HepG2 (cell line): Measurements from ENCODE around the gene ARMC2. TPM values are rescaled to one million over a fixed set of nuclear protein-coding genes. Genes with fewer than 3 reads are reported as not detected.

Source experiments
- ARID3A ChIP-seq: IDR thresholded peaks from 2 replicates; pipeline ENCODE4 v1.6.1; 2012; ENCODE audit warnings: low read depth, low read length, improper control_type of control experiment
- CREB3 ChIP-seq: sonication (generic); formaldehyde crosslinking; IDR thresholded peaks from 2 replicates; pipeline ENCODE4 v1.5.0; 2020; ENCODE audit warnings: missing genetic modification reagents
- ETV5 ChIP-seq: IDR thresholded peaks from 2 replicates; pipeline ENCODE4 v1.6.1; 2018; ENCODE audit warnings: missing biosample characterization, missing genetic modification reagents, inconsistent platforms, borderline replicate concordance
- GPN1 ChIP-seq: sonication (generic); formaldehyde crosslinking; IDR thresholded peaks from 2 replicates; pipeline ENCODE4 v1.5.1; 2020; ENCODE audit warnings: missing genetic modification reagents, borderline replicate concordance
- HOXA3 ChIP-seq: sonication (generic); formaldehyde crosslinking; IDR thresholded peaks from 2 replicates; pipeline ENCODE4 v1.5.0; 2020; ENCODE audit warnings: missing genetic modification reagents
- NFYB ChIP-seq: sonication (generic); formaldehyde crosslinking; IDR thresholded peaks from 2 replicates; pipeline ENCODE4 v1.4.0; 2020; ENCODE audit warnings: missing genetic modification reagents
- RBM39 ChIP-seq: fragments of 200-400 bp; formaldehyde crosslinking; IDR thresholded peaks from one replicate; pipeline ENCODE4 v1.6.1; 2018; ENCODE audit warnings: antibody characterized with exemption, mild to moderate bottlenecking, low read depth, low read length; ENCODE audit not compliant: poor library complexity, severe bottlenecking
- RNF219 ChIP-seq: sonication (generic); formaldehyde crosslinking; IDR thresholded peaks from 2 replicates; pipeline ENCODE4 v1.5.0; 2020; ENCODE audit warnings: mild to moderate bottlenecking, missing genetic modification reagents
- SRF ChIP-seq: IDR thresholded peaks from 2 replicates; pipeline ENCODE4 v1.6.1; 2011; ENCODE audit warnings: mild to moderate bottlenecking, low read depth, low read length, moderate library complexity
- THAP8 ChIP-seq: sonication (generic); formaldehyde crosslinking; IDR thresholded peaks from 2 replicates; pipeline ENCODE4 v1.5.1; 2020; ENCODE audit warnings: missing genetic modification reagents, mild to moderate bottlenecking, borderline replicate concordance
- TRAFD1 ChIP-seq: sonication (generic); formaldehyde crosslinking; IDR thresholded peaks from 2 replicates; pipeline ENCODE4 v1.5.1; 2020; ENCODE audit warnings: missing genetic modification reagents, mild to moderate bottlenecking, borderline replicate concordance
- ZBTB38 ChIP-seq: sonication (generic); formaldehyde crosslinking; IDR thresholded peaks from 2 replicates; pipeline ENCODE4 v1.5.1; 2020; ENCODE audit warnings: mild to moderate bottlenecking, missing genetic modification reagents
- ZC3H4 ChIP-seq: sonication (generic); formaldehyde crosslinking; IDR thresholded peaks from 2 replicates; pipeline ENCODE4 v1.4.0; 2020; ENCODE audit warnings: missing genetic modification reagents, borderline replicate concordance
- ZNF556 ChIP-seq: sonication (generic); formaldehyde crosslinking; IDR thresholded peaks from 2 replicates; pipeline ENCODE4 v1.4.0; 2020; ENCODE audit warnings: mild to moderate bottlenecking, missing genetic modification reagents, borderline replicate concordance
- ZNF710 ChIP-seq: sonication (generic); formaldehyde crosslinking; IDR thresholded peaks from 2 replicates; pipeline ENCODE4 v1.5.0; 2020; ENCODE audit warnings: mild to moderate bottlenecking, missing genetic modification reagents, borderline replicate concordance
- ZNF776 ChIP-seq: sonication (generic); formaldehyde crosslinking; IDR thresholded peaks from 2 replicates; pipeline ENCODE4 v1.4.0; 2020; ENCODE audit warnings: mild to moderate bottlenecking, missing genetic modification reagents
- polyA plus RNA-seq, 8 experiments: library from polyadenylated mRNA; depleted of rRNA in 3 of 8; stranded (reverse) in 7 of 8; unstranded in 1 of 8; fragments of >200 nt; fragmentation: Illumina TruSeq in 4 of 8; extraction: Trizol in 4 of 8; gene quantifications; 2 replicates each; pipeline versions ENCODE4 v1.2.1 to v1.2.3, GENCODE V29; 2011 to 2016; ENCODE audit warnings: low read depth in 4 of 8, missing spikeins in 1 of 8, mixed read lengths in 1 of 8; ENCODE audit not compliant: insufficient read depth in 1 of 8
- total RNA-seq, 5 experiments: library from RNA; depleted of rRNA; stranded (reverse); fragments of >200 nt; fragmentation: Illumina TruSeq; extraction: Trizol; gene quantifications; 2 replicates each; pipeline ENCODE4 v1.2.3, GENCODE V29; 2016; ENCODE audit warnings: low read depth in 1 of 5

The ARMC2 gene
- total and polyA plus RNA-seq, 2 of the 13 experiments (the other 11 are each of a cell fraction or from before 2014, with no cell fraction given): 1.4 to 3.2 TPM

GRCh38 chr6:109009236-109009961 lies 161.2 kb downstream of the ARMC2 start (continued):
- TF ChIP-seq ARID3A: no peak
- peak; percentile 76; the same call in 1 of the 2 replicates for TF ChIP-seq CREB3 (CRISPR knock-in tag)
- no peak for TF ChIP-seq ZNF776
- peak; percentile 56 for TF ChIP-seq HOXA3 (CRISPR knock-in tag)
- no peak for TF ChIP-seq TRAFD1
- peak; percentile 52; the same call in 1 of the 2 replicates for TF ChIP-seq ZBTB38 (CRISPR knock-in tag)
- no peak for TF ChIP-seq RNF219 (CRISPR knock-in tag)
- no peak; the same call in 1 of the 2 replicates for TF ChIP-seq ETV5
- TF ChIP-seq SRF: no peak
- TF ChIP-seq ZNF556 (CRISPR knock-in tag): peak; percentile 41; the same call in 1 of the 2 replicates
- peak; percentile 85 for TF ChIP-seq NFYB (CRISPR knock-in tag)
- no peak for TF ChIP-seq GPN1 (CRISPR knock-in tag)
- 0 out of 2 replicates have a peak, but pooled peaks have one; percentile 53 for TF ChIP-seq THAP8 (CRISPR knock-in tag)
- TF ChIP-seq ZC3H4 (CRISPR knock-in tag): no peak
- TF ChIP-seq ZNF710 (CRISPR knock-in tag): no peak
- peak; percentile 60 for TF ChIP-seq RBM39
